SK-N-SH treated with all-trans-retinoic acid at 6 μM for 48 hours (cell line): ENCODE measurements around the gene IFI16.

Experiments
- ATAC-seq: fragments of 200-7000 bp; cut with Tn5 transposase; 3 replicates; pipeline ENCODE4 v1.9.1; 2020; ENCODE audit warnings: mild to moderate bottlenecking, moderate library complexity
- ARNTL ChIP-seq: fragments of 450-650 bp; formaldehyde crosslinking; IDR thresholded peaks from 2 replicates; pipeline ENCODE4 v1.5.0; 2020; ENCODE audit warnings: low read depth, mild to moderate bottlenecking, moderate library complexity, borderline replicate concordance
- BACH2 ChIP-seq: fragments of 250-450 bp; sonication (Bioruptor Pico); IDR thresholded peaks from 2 replicates; pipeline ENCODE4 v1.9.0; 2021; ENCODE audit warnings: mild to moderate bottlenecking, borderline replicate concordance
- CSDC2 ChIP-seq: fragments of 250-450 bp; sonication (Bioruptor Pico); IDR thresholded peaks from 2 replicates; pipeline ENCODE4 v1.5.0; 2020; ENCODE audit warnings: mild to moderate bottlenecking, moderate library complexity
- CSRNP3 ChIP-seq: fragments of 250-450 bp; sonication (Bioruptor Pico); IDR thresholded peaks from 2 replicates; pipeline ENCODE4 v1.5.1; 2021; ENCODE audit warnings: mild to moderate bottlenecking, moderate library complexity
- ESRRG ChIP-seq: fragments of 250-450 bp; sonication (Bioruptor Pico); IDR thresholded peaks from 2 replicates; pipeline ENCODE4 v1.6.1; 2021; ENCODE audit warnings: mild to moderate bottlenecking
- ISL1 ChIP-seq: fragments of 250-450 bp; sonication (Bioruptor Pico); IDR thresholded peaks from 2 replicates; pipeline ENCODE4 v2.1.2; 2022; ENCODE audit warnings: mild to moderate bottlenecking, moderate library complexity
- OSR1 ChIP-seq: fragments of 250-450 bp; sonication (Bioruptor Pico); IDR thresholded peaks from 2 replicates; pipeline ENCODE4 v1.8.0; 2022; ENCODE audit warnings: moderate library complexity, mild to moderate bottlenecking, inconsistent platforms
- PATZ1 ChIP-seq: fragments of 250-450 bp; sonication (Bioruptor Pico); IDR thresholded peaks from 2 replicates; pipeline ENCODE4 v1.8.0; 2020; ENCODE audit warnings: mild to moderate bottlenecking, moderate library complexity, borderline replicate concordance
- PPARA ChIP-seq: fragments of 250-450 bp; sonication (Bioruptor Pico); IDR thresholded peaks from 2 replicates; pipeline ENCODE4 v1.5.0; 2020; ENCODE audit warnings: mild to moderate bottlenecking, borderline replicate concordance
- RARB ChIP-seq: fragments of 250-450 bp; sonication (Bioruptor Pico); IDR thresholded peaks from 2 replicates; pipeline ENCODE4 v1.8.0; 2021; ENCODE audit warnings: mild to moderate bottlenecking, moderate library complexity
- SNAI2 ChIP-seq: fragments of 250-450 bp; sonication (Bioruptor Pico); IDR thresholded peaks from 2 replicates; pipeline ENCODE4 v1.5.0; 2020; ENCODE audit warnings: mild to moderate bottlenecking, moderate library complexity
- TCF4 ChIP-seq: fragments of 250-450 bp; sonication (Bioruptor Pico); IDR thresholded peaks from 2 replicates; pipeline ENCODE4 v1.8.0; 2021; ENCODE audit warnings: mild to moderate bottlenecking, moderate library complexity, borderline replicate concordance
- TOX ChIP-seq: fragments of 250-450 bp; sonication (Bioruptor Pico); IDR thresholded peaks from 2 replicates; pipeline ENCODE4 v1.8.0; 2021; ENCODE audit warnings: mild to moderate bottlenecking, moderate library complexity, borderline replicate concordance
- TSHZ2 ChIP-seq: fragments of 250-450 bp; sonication (Bioruptor Pico); IDR thresholded peaks from 2 replicates; pipeline ENCODE4 v1.5.0; 2020; ENCODE audit warnings: mild to moderate bottlenecking, moderate library complexity
- ZC3H10 ChIP-seq: fragments of 250-450 bp; sonication (Bioruptor Pico); IDR thresholded peaks from 2 replicates; pipeline ENCODE4 v1.5.1; 2021; ENCODE audit warnings: mild to moderate bottlenecking, moderate library complexity
- ZFP3 ChIP-seq: fragments of 250-450 bp; sonication (Bioruptor Pico); IDR thresholded peaks from 2 replicates; pipeline ENCODE4 v1.5.0; 2020; ENCODE audit warnings: mild to moderate bottlenecking, moderate library complexity
- ZFP30 ChIP-seq: fragments of 450-650 bp; formaldehyde crosslinking; IDR thresholded peaks from 2 replicates; pipeline ENCODE4 v1.5.0; 2022; ENCODE audit warnings: mild to moderate bottlenecking, moderate library complexity
- ZNF565 ChIP-seq: fragments of 450-650 bp; formaldehyde crosslinking; conservative IDR thresholded peaks from 2 replicates; pipeline ENCODE4 v1.5.0; 2020; ENCODE audit warnings: low read depth, mild to moderate bottlenecking, moderate library complexity
- ZNF70 ChIP-seq: fragments of 450-650 bp; formaldehyde crosslinking; IDR thresholded peaks from 2 replicates; pipeline ENCODE4 v1.5.0; 2020; ENCODE audit warnings: mild to moderate bottlenecking, moderate library complexity
- ZNF8 ChIP-seq: fragments of 450-650 bp; formaldehyde crosslinking; IDR thresholded peaks from 2 replicates; pipeline ENCODE4 v1.5.0; 2020; ENCODE audit warnings: mild to moderate bottlenecking, moderate library complexity
- TF ChIP-seq, protein P1 (sequence below): fragments of 250-450 bp; sonication (Bioruptor Pico); IDR thresholded peaks from 2 replicates; pipeline ENCODE4 v1.8.0; 2021; ENCODE audit warnings: low read depth, mild to moderate bottlenecking, moderate library complexity, borderline replicate concordance
- TF ChIP-seq, protein P2 (sequence below): fragments of 250-450 bp; sonication (Bioruptor Pico); IDR thresholded peaks from 2 replicates; pipeline ENCODE4 v1.5.1; 2020; ENCODE audit warnings: low read depth, mild to moderate bottlenecking, moderate library complexity

The IFI16 gene

DNA sequence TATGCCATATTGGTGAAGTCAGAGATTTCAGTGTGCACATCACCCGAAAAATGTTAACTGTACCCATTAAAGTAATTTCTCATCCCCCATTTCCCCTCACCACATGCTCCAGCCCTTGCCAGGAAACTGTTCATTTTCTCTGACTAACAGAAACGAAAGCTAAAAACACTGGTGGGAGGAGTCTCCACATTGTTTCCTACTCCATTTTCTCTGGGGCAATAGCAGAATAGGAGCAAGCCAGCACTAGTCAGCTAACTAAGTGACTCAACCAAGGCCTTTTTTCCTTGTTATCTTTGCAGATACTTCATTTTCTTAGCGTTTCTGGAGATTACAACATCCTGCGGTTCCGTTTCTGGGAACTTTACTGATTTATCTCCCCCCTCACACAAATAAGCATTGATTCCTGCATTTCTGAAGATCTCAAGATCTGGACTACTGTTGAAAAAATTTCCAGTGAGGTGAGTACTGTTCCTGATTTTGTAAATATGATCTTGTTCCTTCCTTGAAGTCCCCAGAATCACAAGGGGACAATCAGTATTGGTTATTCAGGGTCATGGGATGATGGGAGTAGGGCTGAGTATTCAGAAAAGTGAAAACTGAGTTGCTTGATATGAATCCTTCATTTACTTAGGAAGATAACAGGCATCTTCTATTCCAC, at the start of gene IFI16:
Gene IFI16, plus strand, starts transcription at position 204 of the 658 bp plus-strand sequence. CDS start 4,774 bp downstream, outside the sequence.
- TF ChIP-seq ZFP3 (CRISPR knock-in tag) = no peak
- peak; percentile 58 for TF ChIP-seq TOX (CRISPR knock-in tag)
- TF ChIP-seq CSDC2 = peak; percentile 44; the same call in 1 of the 2 replicates
- peak; percentile 92 for ATAC-seq

DNA sequence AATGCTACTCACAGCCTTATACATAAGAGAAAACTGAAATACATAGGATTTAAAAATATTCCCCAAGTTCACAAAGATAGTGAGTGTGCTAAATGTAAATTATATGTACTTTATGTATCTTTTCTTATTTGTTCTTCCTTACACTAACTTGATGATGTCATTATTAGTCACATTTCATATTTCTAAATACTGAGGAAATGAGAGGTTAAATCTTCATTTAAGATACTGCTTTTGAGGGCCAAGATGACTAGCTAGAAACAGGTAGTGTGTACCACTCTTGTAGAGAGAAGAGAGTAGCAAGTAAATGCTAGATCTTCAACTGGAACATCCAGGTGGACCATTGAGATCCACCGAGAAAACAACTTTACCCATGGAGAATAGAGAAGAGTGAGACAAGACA, 48.5 kb upstream of the IFI16 start:
- TF ChIP-seq ARNTL (CRISPR knock-in tag) = no peak
- no peak for ATAC-seq

GRCh38 chr1:158962983-158963382, 46.7 kb upstream of the IFI16 start:
- no peak for TF ChIP-seq TOX (CRISPR knock-in tag)
- TF ChIP-seq ISL1 (CRISPR knock-in tag) = no peak
- TF ChIP-seq ZC3H10 = no peak
- TF ChIP-seq OSR1 (CRISPR knock-in tag) = no peak
- no peak for TF ChIP-seq ARNTL (CRISPR knock-in tag)
- no peak for TF ChIP-seq RARB (CRISPR knock-in tag)
- TF ChIP-seq ZNF70 = no peak
- TF ChIP-seq BACH2 (CRISPR knock-in tag) = no peak
- no peak for TF ChIP-seq PATZ1
- no peak for ATAC-seq

DNA sequence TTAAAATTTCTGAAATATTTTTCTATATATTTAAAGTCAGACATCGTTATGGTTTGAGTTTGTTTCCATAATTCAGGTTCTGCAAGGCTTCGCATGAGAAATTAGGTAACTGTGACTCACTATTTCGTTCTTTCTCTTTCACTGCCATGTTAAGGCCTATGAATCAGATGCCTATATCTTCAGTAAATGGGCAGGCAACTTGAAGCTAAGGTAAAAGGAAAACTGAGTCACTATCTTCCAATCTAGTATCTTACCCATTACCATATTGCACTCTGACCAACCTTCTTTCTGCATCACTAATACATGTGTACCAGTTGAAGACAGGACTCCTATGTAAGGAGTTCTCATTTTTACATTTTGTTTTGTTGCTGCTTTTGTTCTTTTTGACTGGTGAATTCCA, 40.5 kb upstream of the IFI16 start:
- no peak for ATAC-seq
- TF ChIP-seq ZFP30 (CRISPR knock-in tag) = no peak
- TF ChIP-seq BACH2 (CRISPR knock-in tag) = no peak
- TF ChIP-seq SNAI2 (CRISPR knock-in tag) = no peak
- no peak for TF ChIP-seq CSDC2
- TF ChIP-seq ZNF565 (CRISPR knock-in tag) = no peak
- no peak for TF ChIP-seq ZC3H10
- TF ChIP-seq TSHZ2 (CRISPR knock-in tag) = no peak
- TF ChIP-seq ZNF8 = no peak
- TF ChIP-seq ISL1 (CRISPR knock-in tag) = no peak
- TF ChIP-seq, protein P1, sequence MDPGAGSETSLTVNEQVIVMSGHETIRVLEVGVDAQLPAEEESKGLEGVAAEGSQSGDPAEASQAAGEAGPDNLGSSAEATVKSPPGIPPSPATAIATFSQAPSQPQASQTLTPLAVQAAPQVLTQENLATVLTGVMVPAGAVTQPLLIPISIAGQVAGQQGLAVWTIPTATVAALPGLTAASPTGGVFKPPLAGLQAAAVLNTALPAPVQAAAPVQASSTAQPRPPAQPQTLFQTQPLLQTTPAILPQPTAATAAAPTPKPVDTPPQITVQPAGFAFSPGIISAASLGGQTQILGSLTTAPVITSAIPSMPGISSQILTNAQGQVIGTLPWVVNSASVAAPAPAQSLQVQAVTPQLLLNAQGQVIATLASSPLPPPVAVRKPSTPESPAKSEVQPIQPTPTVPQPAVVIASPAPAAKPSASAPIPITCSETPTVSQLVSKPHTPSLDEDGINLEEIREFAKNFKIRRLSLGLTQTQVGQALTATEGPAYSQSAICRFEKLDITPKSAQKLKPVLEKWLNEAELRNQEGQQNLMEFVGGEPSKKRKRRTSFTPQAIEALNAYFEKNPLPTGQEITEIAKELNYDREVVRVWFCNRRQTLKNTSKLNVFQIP = no peak
- no peak for TF ChIP-seq OSR1 (CRISPR knock-in tag)
- TF ChIP-seq, protein P2, sequence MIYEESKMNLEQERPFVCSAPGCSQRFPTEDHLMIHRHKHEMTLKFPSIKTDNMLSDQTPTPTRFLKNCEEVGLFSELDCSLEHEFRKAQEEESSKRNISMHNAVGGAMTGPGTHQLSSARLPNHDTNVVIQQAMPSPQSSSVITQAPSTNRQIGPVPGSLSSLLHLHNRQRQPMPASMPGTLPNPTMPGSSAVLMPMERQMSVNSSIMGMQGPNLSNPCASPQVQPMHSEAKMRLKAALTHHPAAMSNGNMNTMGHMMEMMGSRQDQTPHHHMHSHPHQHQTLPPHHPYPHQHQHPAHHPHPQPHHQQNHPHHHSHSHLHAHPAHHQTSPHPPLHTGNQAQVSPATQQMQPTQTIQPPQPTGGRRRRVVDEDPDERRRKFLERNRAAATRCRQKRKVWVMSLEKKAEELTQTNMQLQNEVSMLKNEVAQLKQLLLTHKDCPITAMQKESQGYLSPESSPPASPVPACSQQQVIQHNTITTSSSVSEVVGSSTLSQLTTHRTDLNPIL (CRISPR knock-in tag) = no peak
- no peak for TF ChIP-seq TCF4 (CRISPR knock-in tag)
- TF ChIP-seq PPARA (CRISPR knock-in tag) = no peak
- TF ChIP-seq ESRRG (CRISPR knock-in tag) = no peak
- TF ChIP-seq CSRNP3 (CRISPR knock-in tag) = no peak
